Measurements from ENCODE around the gene CTCFL.

DNA sequence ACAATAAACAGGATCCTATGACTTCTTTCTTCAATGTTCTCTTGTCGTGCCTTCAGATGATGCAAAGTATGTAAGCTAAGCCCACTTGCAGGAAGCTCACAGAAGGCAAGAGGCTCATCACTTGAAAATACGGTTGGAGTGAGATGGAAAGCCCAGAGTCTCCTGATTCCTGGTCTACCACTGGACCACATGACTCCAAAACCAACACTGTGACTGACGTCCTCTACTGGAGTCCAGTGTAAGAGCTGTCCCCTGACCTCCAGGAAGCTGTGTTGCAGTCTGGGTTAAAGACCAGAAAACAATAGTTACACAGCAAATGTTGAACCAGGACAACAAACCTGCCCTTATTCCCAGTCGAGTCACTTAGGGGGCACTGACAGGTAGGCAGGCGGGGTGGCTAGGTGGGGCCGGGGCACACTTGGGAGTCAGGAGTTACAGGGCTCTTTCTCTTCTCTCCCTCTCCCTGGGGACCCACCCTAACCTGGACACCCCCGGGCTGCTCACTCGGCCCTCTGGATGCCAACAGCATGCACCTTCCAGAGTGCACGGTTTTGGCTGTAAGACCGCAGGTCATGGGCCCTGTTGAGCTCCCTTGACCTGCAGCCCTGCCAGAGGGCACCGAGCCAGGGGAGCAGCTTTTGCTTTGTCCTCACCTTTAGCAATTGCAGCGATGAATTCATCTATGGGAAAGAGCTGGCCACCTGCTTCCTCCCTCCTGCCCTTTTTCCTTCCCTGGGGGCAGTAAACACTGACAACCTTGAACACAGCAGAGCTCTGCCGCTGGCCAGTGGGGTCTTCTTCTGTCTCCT is 43.4 kb upstream of the CTCFL start:
- TF ChIP-seq POLR2AphosphoS5 (IDR thresholded peaks at IDR 0.05; ENCODE audit: low read depth, low read length) (no peak), TAF1 (IDR thresholded peaks at IDR 0.05; ENCODE audit: borderline replicate concordance, low read depth, low read length) (no peak), POLR2A (IDR thresholded peaks at IDR 0.05; ENCODE audit: low read depth, low read length) (no peak)
